ENCODE measurements around the gene TSR3.

DNA sequence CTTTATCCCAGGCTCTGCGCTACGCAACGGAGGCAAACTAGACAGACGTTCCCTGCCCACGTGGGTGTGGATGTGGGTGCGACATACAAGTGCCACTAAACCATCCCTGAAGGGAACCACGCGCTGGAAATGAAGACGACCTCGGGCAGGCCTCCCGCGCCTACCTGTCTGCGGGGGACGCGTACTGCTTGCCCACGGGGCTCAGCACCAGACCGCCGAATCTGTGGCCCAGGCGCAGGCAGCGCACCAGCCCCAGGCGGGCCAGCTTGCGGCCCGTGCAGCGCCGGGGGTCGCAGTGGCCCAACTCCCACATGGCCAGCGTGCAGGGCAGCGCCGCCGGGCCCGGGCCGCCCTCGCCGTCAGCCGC is 480 bp downstream of the TSR3 start:
- TF ChIP-seq, protein P1, sequence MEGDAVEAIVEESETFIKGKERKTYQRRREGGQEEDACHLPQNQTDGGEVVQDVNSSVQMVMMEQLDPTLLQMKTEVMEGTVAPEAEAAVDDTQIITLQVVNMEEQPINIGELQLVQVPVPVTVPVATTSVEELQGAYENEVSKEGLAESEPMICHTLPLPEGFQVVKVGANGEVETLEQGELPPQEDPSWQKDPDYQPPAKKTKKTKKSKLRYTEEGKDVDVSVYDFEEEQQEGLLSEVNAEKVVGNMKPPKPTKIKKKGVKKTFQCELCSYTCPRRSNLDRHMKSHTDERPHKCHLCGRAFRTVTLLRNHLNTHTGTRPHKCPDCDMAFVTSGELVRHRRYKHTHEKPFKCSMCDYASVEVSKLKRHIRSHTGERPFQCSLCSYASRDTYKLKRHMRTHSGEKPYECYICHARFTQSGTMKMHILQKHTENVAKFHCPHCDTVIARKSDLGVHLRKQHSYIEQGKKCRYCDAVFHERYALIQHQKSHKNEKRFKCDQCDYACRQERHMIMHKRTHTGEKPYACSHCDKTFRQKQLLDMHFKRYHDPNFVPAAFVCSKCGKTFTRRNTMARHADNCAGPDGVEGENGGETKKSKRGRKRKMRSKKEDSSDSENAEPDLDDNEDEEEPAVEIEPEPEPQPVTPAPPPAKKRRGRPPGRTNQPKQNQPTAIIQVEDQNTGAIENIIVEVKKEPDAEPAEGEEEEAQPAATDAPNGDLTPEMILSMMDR (conservative IDR thresholded peaks at IDR 0.05 in 1 of 2, IDR thresholded peaks at IDR 0.05 in 1 of 2; ENCODE audit: extremely low read depth in 1 of 2, insufficient read depth in 1 of 2, low read depth in 1 of 2, low read length in 2 of 2), result no peak
- no peak for TF ChIP-seq EZH2 (IDR thresholded peaks at IDR 0.05; ENCODE audit: borderline replicate concordance, low read length)

All from mammary epithelial cell (primary cell).